WTC11 (cell line): ENCODE results near the gene COL18A1. TPM values are rescaled to one million over a fixed set of nuclear protein-coding genes. Genes with fewer than 3 reads are reported as not detected.

ENCODE experiments used
- ATAC-seq: fragments of 200-7000 bp; cut with Tn5 transposase; 2 replicates; pipeline ENCODE4 v1.10.0; 2021; ENCODE audit warnings: mild to moderate bottlenecking, moderate library complexity
- CTCF ChIA-PET: fragments of 300-600 bp; sonication (Branson Sonifier 250); formaldehyde crosslinking; loops from one replicate; lab custom pipeline; 2021; ENCODE audit warnings: antibody characterized with exemption; lab: Charles Lee
- POLR2A ChIA-PET: fragments of 350-600 bp; sonication (Branson Sonifier 250); formaldehyde crosslinking; loops from one replicate; lab custom pipeline; 2021; ENCODE audit warnings: antibody characterized with exemption; lab: Charles Lee
- DNase-seq: peaks from one replicate; pipeline ENCODE4 v3.0.0; 2021; ENCODE audit warnings: low spot score
- H3K27ac Mint-ChIP-seq: 2 replicates; pipeline ENCODE4 v1.8.0; 2021; ENCODE audit warnings: mixed read lengths
- H3K27me3 Mint-ChIP-seq: 2 replicates; pipeline ENCODE4 v1.8.0; 2021; ENCODE audit warnings: low read depth, mild to moderate bottlenecking, moderate library complexity, mixed read lengths
- H3K36me3 Mint-ChIP-seq: 2 replicates; pipeline ENCODE4 v1.8.0; 2021; ENCODE audit warnings: mixed read lengths
- H3K4me1 Mint-ChIP-seq: 2 replicates; pipeline ENCODE4 v1.8.0; 2022; ENCODE audit warnings: mixed read lengths
- H3K4me3 Mint-ChIP-seq: 2 replicates; pipeline ENCODE4 v1.8.0; 2021; ENCODE audit warnings: mild to moderate bottlenecking, moderate library complexity, mixed read lengths
- H3K9me3 Mint-ChIP-seq: 2 replicates; pipeline ENCODE4 v1.8.0; 2021; ENCODE audit warnings: mixed read lengths
- ATF1 ChIP-seq: sonication (generic); formaldehyde crosslinking; IDR thresholded peaks from 2 replicates; pipeline ENCODE4 v1.8.1; 2023; ENCODE audit warnings: mild to moderate bottlenecking, moderate library complexity, missing genetic modification reagents
- CREM ChIP-seq: sonication (generic); formaldehyde crosslinking; IDR thresholded peaks from 2 replicates; pipeline ENCODE4 v1.8.1; 2022; ENCODE audit warnings: mild to moderate bottlenecking, missing genetic modification reagents, moderate library complexity
- ELF4 ChIP-seq: sonication (generic); formaldehyde crosslinking; IDR thresholded peaks from 2 replicates; pipeline ENCODE4 v1.8.1; 2022; ENCODE audit warnings: low read depth, mild to moderate bottlenecking, moderate library complexity, missing genetic modification reagents
- EMX1 ChIP-seq: fragments of 250-450 bp; sonication (Bioruptor Pico); IDR thresholded peaks from 2 replicates; pipeline ENCODE4 v1.8.0; 2021; ENCODE audit warnings: mild to moderate bottlenecking
- GABPB1 ChIP-seq: sonication (generic); formaldehyde crosslinking; IDR thresholded peaks from 2 replicates; pipeline ENCODE4 v1.8.1; 2023; ENCODE audit warnings: mild to moderate bottlenecking, missing genetic modification reagents
- GTF2I ChIP-seq: fragments of 250-450 bp; sonication (Bioruptor Pico); conservative IDR thresholded peaks from 2 replicates; pipeline ENCODE4 v1.4.0; 2021; ENCODE audit warnings: mild to moderate bottlenecking
- JAZF1 ChIP-seq: fragments of 250-450 bp; sonication (Bioruptor Pico); IDR thresholded peaks from 2 replicates; pipeline ENCODE4 v1.9.0; 2021; ENCODE audit warnings: moderate library complexity, mild to moderate bottlenecking, inconsistent platforms
- KAT7 ChIP-seq: sonication (generic); formaldehyde crosslinking; IDR thresholded peaks from 2 replicates; pipeline ENCODE4 v1.8.1; 2023; ENCODE audit warnings: missing genetic modification reagents, mild to moderate bottlenecking, borderline replicate concordance
- MXD4 ChIP-seq: fragments of 250-450 bp; sonication (Bioruptor Pico); IDR thresholded peaks from 2 replicates; pipeline ENCODE4 v1.8.0; 2021; ENCODE audit warnings: mild to moderate bottlenecking, moderate library complexity, borderline replicate concordance
- NFATC4 ChIP-seq: fragments of 250-450 bp; sonication (Bioruptor Pico); IDR thresholded peaks from 2 replicates; pipeline ENCODE4 v1.9.0; 2021; ENCODE audit warnings: mild to moderate bottlenecking
- NFYB ChIP-seq: sonication (generic); formaldehyde crosslinking; conservative IDR thresholded peaks from 2 replicates; pipeline ENCODE4 v1.8.0; 2022; ENCODE audit warnings: low read depth, missing genetic modification reagents
- NR3C1 ChIP-seq: sonication (generic); formaldehyde crosslinking; conservative IDR thresholded peaks from 2 replicates; pipeline ENCODE4 v1.8.1; 2023; ENCODE audit warnings: low read depth, mild to moderate bottlenecking, missing genetic modification reagents
- ZNF121 ChIP-seq: sonication (generic); formaldehyde crosslinking; IDR thresholded peaks from 2 replicates; pipeline ENCODE4 v1.8.0; 2023; ENCODE audit warnings: missing genetic modification reagents
- total RNA-seq: library from RNA; stranded (reverse); gene quantifications from 3 replicates; pipeline ENCODE4 v1.2.3, GENCODE V29; 2021
- TF ChIP-seq, protein P1 (sequence below): sonication (generic); formaldehyde crosslinking; IDR thresholded peaks from 2 replicates; pipeline ENCODE4 v1.8.1; 2022; ENCODE audit warnings: low read depth, mild to moderate bottlenecking, moderate library complexity, missing genetic modification reagents, borderline replicate concordance
- TF ChIP-seq, protein P2 (sequence below): sonication (generic); formaldehyde crosslinking; IDR thresholded peaks from 2 replicates; pipeline ENCODE4 v1.8.0; 2022; ENCODE audit warnings: missing genetic modification reagents
- TF ChIP-seq, protein P3 (sequence below): sonication (generic); formaldehyde crosslinking; IDR thresholded peaks from 2 replicates; pipeline ENCODE4 v1.8.1; 2023; ENCODE audit warnings: mild to moderate bottlenecking, missing genetic modification reagents, moderate library complexity
- TF ChIP-seq, protein P4 (sequence below): fragments of 250-450 bp; sonication (Bioruptor Pico); IDR thresholded peaks from 2 replicates; pipeline ENCODE4 v1.9.0; 2021; ENCODE audit warnings: mild to moderate bottlenecking, borderline replicate concordance
- TF ChIP-seq, protein P5 (sequence below): fragments of 200-600 bp; IDR thresholded peaks from 2 replicates; pipeline ENCODE4 v1.8.0; 2022; ENCODE audit warnings: antibody characterized with exemption

Gene COL18A1
- total RNA-seq, 1 experiment from 2014 or later = 231 TPM

DNA sequence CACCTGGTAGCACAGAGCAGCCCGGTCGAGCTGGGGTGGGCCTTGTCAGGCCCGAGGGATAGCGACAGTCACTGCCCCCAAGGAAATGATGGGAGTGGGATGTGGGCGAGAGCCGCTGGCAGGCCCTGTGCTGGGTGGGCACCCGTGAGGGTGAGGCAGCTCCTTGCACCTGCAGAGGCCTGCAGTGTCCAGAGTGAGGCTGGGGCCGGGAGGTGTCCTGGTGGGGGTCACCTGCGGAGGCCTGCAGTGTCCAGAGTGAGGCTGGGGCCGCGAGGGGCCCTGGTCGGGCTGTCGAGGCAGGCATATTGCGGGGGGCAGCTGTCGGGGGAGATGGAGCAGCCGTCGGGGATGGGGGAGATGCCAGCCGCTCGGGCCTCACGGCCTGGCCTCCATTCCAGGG lies 87.8 kb downstream of the COL18A1 start:
- peaks cover 21% of the 10 kb centered on the region for H3K36me3 Mint-ChIP-seq
- DNase-seq = no peak
- H3K9me3 Mint-ChIP-seq = no peaks in the 10 kb centered on the region
- H3K27me3 Mint-ChIP-seq = no peaks in the 10 kb centered on the region
- POLR2A ChIA-PET = no interaction called here
- TF ChIP-seq, protein P1, sequence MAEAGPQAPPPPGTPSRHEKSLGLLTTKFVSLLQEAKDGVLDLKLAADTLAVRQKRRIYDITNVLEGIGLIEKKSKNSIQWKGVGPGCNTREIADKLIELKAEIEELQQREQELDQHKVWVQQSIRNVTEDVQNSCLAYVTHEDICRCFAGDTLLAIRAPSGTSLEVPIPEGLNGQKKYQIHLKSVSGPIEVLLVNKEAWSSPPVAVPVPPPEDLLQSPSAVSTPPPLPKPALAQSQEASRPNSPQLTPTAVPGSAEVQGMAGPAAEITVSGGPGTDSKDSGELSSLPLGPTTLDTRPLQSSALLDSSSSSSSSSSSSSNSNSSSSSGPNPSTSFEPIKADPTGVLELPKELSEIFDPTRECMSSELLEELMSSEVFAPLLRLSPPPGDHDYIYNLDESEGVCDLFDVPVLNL (CRISPR knock-in tag) = no peak
- TF ChIP-seq NFATC4 (CRISPR knock-in tag) (no peak), ELF4 (CRISPR knock-in tag) (no peak), EMX1 (CRISPR knock-in tag) (no peak)
- TF ChIP-seq, protein P2, sequence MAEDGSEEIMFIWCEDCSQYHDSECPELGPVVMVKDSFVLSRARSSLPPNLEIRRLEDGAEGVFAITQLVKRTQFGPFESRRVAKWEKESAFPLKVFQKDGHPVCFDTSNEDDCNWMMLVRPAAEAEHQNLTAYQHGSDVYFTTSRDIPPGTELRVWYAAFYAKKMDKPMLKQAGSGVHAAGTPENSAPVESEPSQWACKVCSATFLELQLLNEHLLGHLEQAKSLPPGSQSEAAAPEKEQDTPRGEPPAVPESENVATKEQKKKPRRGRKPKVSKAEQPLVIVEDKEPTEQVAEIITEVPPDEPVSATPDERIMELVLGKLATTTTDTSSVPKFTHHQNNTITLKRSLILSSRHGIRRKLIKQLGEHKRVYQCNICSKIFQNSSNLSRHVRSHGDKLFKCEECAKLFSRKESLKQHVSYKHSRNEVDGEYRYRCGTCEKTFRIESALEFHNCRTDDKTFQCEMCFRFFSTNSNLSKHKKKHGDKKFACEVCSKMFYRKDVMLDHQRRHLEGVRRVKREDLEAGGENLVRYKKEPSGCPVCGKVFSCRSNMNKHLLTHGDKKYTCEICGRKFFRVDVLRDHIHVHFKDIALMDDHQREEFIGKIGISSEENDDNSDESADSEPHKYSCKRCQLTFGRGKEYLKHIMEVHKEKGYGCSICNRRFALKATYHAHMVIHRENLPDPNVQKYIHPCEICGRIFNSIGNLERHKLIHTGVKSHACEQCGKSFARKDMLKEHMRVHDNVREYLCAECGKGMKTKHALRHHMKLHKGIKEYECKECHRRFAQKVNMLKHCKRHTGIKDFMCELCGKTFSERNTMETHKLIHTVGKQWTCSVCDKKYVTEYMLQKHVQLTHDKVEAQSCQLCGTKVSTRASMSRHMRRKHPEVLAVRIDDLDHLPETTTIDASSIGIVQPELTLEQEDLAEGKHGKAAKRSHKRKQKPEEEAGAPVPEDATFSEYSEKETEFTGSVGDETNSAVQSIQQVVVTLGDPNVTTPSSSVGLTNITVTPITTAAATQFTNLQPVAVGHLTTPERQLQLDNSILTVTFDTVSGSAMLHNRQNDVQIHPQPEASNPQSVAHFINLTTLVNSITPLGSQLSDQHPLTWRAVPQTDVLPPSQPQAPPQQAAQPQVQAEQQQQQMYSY = no peak
- H3K4me3 Mint-ChIP-seq = no peak overlapping the region
- peaks cover 15% of the 10 kb centered on the region for H3K4me1 Mint-ChIP-seq
- ATAC-seq = no peak
- no peak overlapping the region for H3K27ac Mint-ChIP-seq
- CTCF ChIA-PET = interaction anchor here (1.3 kb wide), 1 partner anchor 53 kb away, joined by 3 read pairs; no protein-coding TSS in a partner anchor

DNA sequence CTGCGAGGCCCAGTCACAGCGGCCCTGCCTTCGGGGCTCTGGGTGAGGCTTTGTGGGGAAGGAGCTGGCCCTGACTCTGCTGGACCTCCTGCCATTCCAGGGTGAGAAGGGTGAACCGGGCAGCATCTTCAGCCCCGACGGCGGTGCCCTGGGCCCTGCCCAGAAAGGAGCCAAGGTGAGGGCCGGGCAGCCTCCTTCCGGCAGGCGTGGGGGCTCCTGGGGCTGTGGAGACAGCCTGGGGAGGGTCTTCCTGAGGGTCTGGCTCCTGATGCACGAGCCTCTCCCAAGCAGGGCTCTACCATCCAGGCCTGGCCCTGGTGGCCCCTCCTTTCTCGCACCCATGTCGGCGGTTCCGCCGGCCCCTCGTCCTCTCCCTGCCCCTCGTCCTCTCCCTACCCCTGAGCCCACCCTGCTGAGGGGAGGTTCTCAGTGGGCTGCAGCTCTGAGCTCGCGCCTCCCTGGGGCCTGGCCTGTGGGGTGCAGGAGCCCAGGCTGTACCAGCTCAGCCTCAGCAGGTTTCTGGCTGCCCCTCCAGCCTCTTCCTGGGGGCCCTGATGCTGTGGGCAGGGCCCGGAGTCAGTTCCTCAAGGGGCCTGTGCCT lies 88.5 kb downstream of the COL18A1 start:
- no peak overlapping the region for H3K27ac Mint-ChIP-seq
- H3K27me3 Mint-ChIP-seq = no peaks in the 10 kb centered on the region
- ATAC-seq (no peak), DNase-seq (no peak)
- peaks cover 26% of the 10 kb centered on the region for H3K36me3 Mint-ChIP-seq
- POLR2A ChIA-PET = no interaction called here
- CTCF ChIA-PET = no interaction called here
- no peaks in the 10 kb centered on the region for H3K9me3 Mint-ChIP-seq
- H3K4me1 Mint-ChIP-seq = peaks cover 7% of the 10 kb centered on the region
- H3K4me3 Mint-ChIP-seq = no peak overlapping the region
- no peak for TF ChIP-seq GTF2I
- no peak for TF ChIP-seq NFYB
- TF ChIP-seq, protein P3, sequence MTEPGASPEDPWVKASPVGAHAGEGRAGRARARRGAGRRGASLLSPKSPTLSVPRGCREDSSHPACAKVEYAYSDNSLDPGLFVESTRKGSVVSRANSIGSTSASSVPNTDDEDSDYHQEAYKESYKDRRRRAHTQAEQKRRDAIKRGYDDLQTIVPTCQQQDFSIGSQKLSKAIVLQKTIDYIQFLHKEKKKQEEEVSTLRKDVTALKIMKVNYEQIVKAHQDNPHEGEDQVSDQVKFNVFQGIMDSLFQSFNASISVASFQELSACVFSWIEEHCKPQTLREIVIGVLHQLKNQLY (CRISPR knock-in tag) = no peak
- no peak for TF ChIP-seq ZNF121 (CRISPR knock-in tag)
- no peak for TF ChIP-seq NR3C1 (CRISPR knock-in tag)

DNA sequence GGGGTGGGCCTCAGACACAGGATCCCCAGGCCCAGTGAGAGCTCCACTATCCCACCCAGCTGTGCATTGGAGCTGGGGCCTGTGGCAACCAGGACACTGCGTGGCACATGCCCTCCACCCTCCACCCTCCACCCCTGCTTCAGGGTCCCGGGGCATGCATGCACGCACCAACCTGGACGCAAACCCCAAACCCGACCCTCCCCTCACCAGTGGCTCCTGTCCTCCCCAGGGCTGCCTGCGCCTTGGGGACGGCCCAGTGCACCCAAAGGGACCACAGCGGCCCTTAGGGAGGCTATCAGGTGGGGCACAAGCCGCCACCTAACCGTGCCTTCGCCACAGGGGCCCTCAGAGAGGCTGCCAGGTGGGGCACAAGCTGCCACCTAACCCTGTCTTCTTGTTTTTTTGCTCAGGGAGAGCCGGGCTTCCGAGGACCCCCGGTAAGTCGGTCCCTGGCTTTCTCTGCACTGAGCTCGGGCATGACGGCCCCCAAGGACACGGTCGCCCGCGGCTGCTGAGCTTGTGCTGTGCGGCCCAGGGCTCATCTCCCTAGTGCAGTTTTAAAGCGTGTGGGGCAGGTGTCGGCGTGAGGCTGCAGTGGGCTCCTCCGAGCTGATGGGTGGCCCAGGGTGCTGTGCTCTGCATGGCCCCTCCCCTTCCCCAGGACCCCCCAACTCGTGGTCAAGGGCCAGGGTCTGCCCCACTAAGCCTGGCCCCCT lies 89.3 kb downstream of the COL18A1 start:
- no peak overlapping the region for H3K27ac Mint-ChIP-seq
- H3K4me1 Mint-ChIP-seq = peaks cover under 1% of the 10 kb centered on the region; the same call in 1 of the 2 replicates
- CTCF ChIA-PET = no interaction called here
- ATAC-seq = no peak
- no peak overlapping the region for H3K4me3 Mint-ChIP-seq
- peaks cover 6% of the 10 kb centered on the region; the same call in 1 of the 2 replicates for H3K9me3 Mint-ChIP-seq
- peaks cover 32% of the 10 kb centered on the region for H3K36me3 Mint-ChIP-seq
- no peak for DNase-seq
- POLR2A ChIA-PET = no interaction called here
- H3K27me3 Mint-ChIP-seq = no peaks in the 10 kb centered on the region
- no peak for TF ChIP-seq ATF1 (CRISPR knock-in tag)
- TF ChIP-seq, protein P4, sequence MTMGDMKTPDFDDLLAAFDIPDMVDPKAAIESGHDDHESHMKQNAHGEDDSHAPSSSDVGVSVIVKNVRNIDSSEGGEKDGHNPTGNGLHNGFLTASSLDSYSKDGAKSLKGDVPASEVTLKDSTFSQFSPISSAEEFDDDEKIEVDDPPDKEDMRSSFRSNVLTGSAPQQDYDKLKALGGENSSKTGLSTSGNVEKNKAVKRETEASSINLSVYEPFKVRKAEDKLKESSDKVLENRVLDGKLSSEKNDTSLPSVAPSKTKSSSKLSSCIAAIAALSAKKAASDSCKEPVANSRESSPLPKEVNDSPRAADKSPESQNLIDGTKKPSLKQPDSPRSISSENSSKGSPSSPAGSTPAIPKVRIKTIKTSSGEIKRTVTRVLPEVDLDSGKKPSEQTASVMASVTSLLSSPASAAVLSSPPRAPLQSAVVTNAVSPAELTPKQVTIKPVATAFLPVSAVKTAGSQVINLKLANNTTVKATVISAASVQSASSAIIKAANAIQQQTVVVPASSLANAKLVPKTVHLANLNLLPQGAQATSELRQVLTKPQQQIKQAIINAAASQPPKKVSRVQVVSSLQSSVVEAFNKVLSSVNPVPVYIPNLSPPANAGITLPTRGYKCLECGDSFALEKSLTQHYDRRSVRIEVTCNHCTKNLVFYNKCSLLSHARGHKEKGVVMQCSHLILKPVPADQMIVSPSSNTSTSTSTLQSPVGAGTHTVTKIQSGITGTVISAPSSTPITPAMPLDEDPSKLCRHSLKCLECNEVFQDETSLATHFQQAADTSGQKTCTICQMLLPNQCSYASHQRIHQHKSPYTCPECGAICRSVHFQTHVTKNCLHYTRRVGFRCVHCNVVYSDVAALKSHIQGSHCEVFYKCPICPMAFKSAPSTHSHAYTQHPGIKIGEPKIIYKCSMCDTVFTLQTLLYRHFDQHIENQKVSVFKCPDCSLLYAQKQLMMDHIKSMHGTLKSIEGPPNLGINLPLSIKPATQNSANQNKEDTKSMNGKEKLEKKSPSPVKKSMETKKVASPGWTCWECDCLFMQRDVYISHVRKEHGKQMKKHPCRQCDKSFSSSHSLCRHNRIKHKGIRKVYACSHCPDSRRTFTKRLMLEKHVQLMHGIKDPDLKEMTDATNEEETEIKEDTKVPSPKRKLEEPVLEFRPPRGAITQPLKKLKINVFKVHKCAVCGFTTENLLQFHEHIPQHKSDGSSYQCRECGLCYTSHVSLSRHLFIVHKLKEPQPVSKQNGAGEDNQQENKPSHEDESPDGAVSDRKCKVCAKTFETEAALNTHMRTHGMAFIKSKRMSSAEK = no peak
- no peak for TF ChIP-seq JAZF1 (CRISPR knock-in tag)
- TF ChIP-seq EMX1 (CRISPR knock-in tag) = no peak
- no peak for TF ChIP-seq GABPB1 (CRISPR knock-in tag)
- no peak for TF ChIP-seq CREM (CRISPR knock-in tag)
- no peak for TF ChIP-seq MXD4
- TF ChIP-seq, protein P5, sequence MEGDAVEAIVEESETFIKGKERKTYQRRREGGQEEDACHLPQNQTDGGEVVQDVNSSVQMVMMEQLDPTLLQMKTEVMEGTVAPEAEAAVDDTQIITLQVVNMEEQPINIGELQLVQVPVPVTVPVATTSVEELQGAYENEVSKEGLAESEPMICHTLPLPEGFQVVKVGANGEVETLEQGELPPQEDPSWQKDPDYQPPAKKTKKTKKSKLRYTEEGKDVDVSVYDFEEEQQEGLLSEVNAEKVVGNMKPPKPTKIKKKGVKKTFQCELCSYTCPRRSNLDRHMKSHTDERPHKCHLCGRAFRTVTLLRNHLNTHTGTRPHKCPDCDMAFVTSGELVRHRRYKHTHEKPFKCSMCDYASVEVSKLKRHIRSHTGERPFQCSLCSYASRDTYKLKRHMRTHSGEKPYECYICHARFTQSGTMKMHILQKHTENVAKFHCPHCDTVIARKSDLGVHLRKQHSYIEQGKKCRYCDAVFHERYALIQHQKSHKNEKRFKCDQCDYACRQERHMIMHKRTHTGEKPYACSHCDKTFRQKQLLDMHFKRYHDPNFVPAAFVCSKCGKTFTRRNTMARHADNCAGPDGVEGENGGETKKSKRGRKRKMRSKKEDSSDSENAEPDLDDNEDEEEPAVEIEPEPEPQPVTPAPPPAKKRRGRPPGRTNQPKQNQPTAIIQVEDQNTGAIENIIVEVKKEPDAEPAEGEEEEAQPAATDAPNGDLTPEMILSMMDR = no peak
- no peak for TF ChIP-seq KAT7 (CRISPR knock-in tag)
